Stomach (tissue), 19 donors: Measurements from ENCODE around the gene RAG1. TPM values are rescaled to one million over a fixed set of nuclear protein-coding genes. Genes with fewer than 3 reads are reported as not detected.

Experiments used
- DNase-seq, 2 donors: peaks; one replicate each; pipeline versions ENCODE4 v3.0.0 to v3.0.0-alpha.2; 2013 to 2019
- H3K27ac ChIP-seq, 5 donors: fragments of 200-600 bp in 4 of 5; sonication (generic) in 4 of 5; one replicate each; pipeline ENCODE4 v1.5.1; 2013 to 2019; ENCODE audit warnings: mild to moderate bottlenecking in 1 of 5, moderate library complexity in 1 of 5
- H3K27me3 ChIP-seq, 3 donors: fragments of 200-600 bp; sonication (generic); one replicate each; pipeline ENCODE4 v1.5.1; 2017 to 2019; ENCODE audit warnings: mixed run types in 1 of 3
- H3K36me3 ChIP-seq, 4 donors: fragments of 200-600 bp; sonication (generic); 1 replicate in 3 of 4; 2 replicates in 1 of 4; pipeline ENCODE4 v1.5.1; 2016 to 2019
- H3K4me1 ChIP-seq, 4 donors: fragments of 200-600 bp; sonication (generic); one replicate each; pipeline ENCODE4 v1.5.1; 2016 to 2019
- H3K4me3 ChIP-seq, 4 donors: fragments of 200-600 bp; sonication (generic) in 3 of 4; one replicate each; pipeline ENCODE4 v1.5.1; 2016 to 2019; ENCODE audit warnings: mild to moderate bottlenecking in 1 of 4
- H3K9me3 ChIP-seq, 4 donors: fragments of 200-600 bp; sonication (generic); one replicate each; pipeline ENCODE4 v1.5.1; 2016 to 2019
- CTCF ChIP-seq, 7 experiments: fragments of 450-650 bp in 4 of 7; fragments of 200-600 bp in 3 of 7; sonication (generic) in 3 of 7; IDR thresholded peaks; one replicate each; pipeline ENCODE4 v1.5.1; 2016 to 2019; ENCODE audit warnings: antibody characterized with exemption in 7 of 7, control low read depth in 2 of 7, mild to moderate bottlenecking in 1 of 7
- EP300 ChIP-seq: sonication (generic); formaldehyde crosslinking; IDR thresholded peaks from one replicate; pipeline ENCODE4 v1.6.1; 2017; ENCODE audit warnings: antibody characterized with exemption
- POLR2A ChIP-seq, 4 donors: fragments of 450-650 bp; IDR thresholded peaks; one replicate each; pipeline ENCODE4 v1.6.1; 2016; ENCODE audit warnings: antibody characterized with exemption in 4 of 4, control low read depth in 2 of 4, mild to moderate bottlenecking in 1 of 4, moderate library complexity in 1 of 4
- POLR2AphosphoS5 ChIP-seq, 3 donors: sonication (generic); formaldehyde crosslinking; IDR thresholded peaks; one replicate each; pipeline ENCODE4 v1.6.1; 2016; ENCODE audit warnings: antibody characterized with exemption in 3 of 3
- WGBS, 5 donors: extraction: QIAGEN DNeasy Blood & Tissue Kit in 3 of 5; methylation state at CpG; one replicate each; pipeline versions ENCODE4 v1.1.5 to v1.1.7; 2013 to 2018; 5-methylcytosine and 5-hydroxymethylcytosine counted together
- intact Hi-C: fragments of 100-400 bp; cut with DNase I; formaldehyde crosslinking; loops from one replicate; pipeline ENCODE4 v1.15.1; 2023; ENCODE audit warnings: low total_unique reads
- long read RNA-seq, 10 donors: transcript quantifications; one replicate each; lab custom pipeline, GENCODE V29; 2026
- polyA plus RNA-seq, 3 donors: library from polyadenylated mRNA; stranded (reverse); fragments of 200-250 nt; gene quantifications; one replicate each; pipeline ENCODE4 v1.2.3, GENCODE V29; 2013
- total RNA-seq, 5 donors: library from RNA; depleted of rRNA; stranded (reverse); fragments of >200 nt; gene quantifications; one replicate each; pipeline versions ENCODE4 v1.1.0 to v1.2.3, GENCODE V29; 2014 to 2016
- donor health status: healthy with polysubstance abuse.
- donor health status: Bipolar disorder and iron deficiency.
- donor health status: healthy.

The RAG1 gene
- total RNA-seq (1 to 10 TPM in 1 of 5 donors, under 1 TPM in 2, not detected in 2; 0.29 to 5.0 (median 0.89) TPM), polyA plus RNA-seq (under 1 TPM; 0.23 to 0.56 (median 0.31) TPM)
- long read RNA-seq, donor 1: 0 reads
- long read RNA-seq, donor 2, full-length matches to known transcripts: 1 of 1 reads
- long read RNA-seq, donor 2, partial matches to known transcripts: 0 of 1 reads
- long read RNA-seq, donor 2, other reads (novel, unspliced or antisense): 0 of 1 reads
- long read RNA-seq, donor 3: 0 reads
- long read RNA-seq, donor 4: 0 reads
- long read RNA-seq, donor 5: 0 reads
- long read RNA-seq, donor 6: 0 reads
- long read RNA-seq, donor 7: 0 reads
- long read RNA-seq, donor 8: 0 reads
- long read RNA-seq, donor 9, full-length matches to known transcripts: 1 of 1 reads
- long read RNA-seq, donor 9, partial matches to known transcripts: 0 of 1 reads
- long read RNA-seq, donor 9, other reads (novel, unspliced or antisense): 0 of 1 reads
- long read RNA-seq, donor 10: 0 reads

DNA sequence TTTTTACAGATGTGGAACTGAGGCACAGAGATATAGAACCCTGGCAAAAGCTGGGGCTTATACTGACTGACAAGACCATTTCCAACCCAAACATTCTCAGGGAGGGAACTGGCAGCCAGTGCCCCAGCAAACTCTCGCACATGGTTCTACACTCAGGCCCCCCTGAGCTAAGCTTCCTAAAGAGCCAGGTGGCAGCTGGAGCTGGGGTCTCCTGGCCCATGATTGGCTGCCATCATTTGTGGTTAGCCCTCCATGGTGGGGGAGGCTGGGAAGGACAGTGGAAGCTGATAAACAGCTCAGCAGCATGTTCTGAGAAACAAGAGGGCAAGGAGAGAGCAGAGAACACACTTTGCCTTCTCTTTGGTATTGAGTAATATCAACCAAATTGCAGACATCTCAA lies at the start of gene RAG1:
Gene RAG1 (plus strand): TSS at position 314 of the 400 bp plus-strand sequence. CDS start 5,298 bp downstream, outside the sequence.
- no peaks in the 10 kb centered on the region for H3K27me3 ChIP-seq
- intact Hi-C loops: loop anchor here (5.0 to 10.0 kb wide), 2 partner anchors 57 to 105 kb away; no protein-coding TSS in a partner anchor
- no peaks in the 10 kb centered on the region for H3K9me3 ChIP-seq
- H3K4me1 ChIP-seq: peaks cover 0 to 9% (median 3%) of the 10 kb centered on the region in 4 donors
- TF ChIP-seq CTCF (IDR thresholded peaks at IDR 0.05) (no peak), POLR2AphosphoS5 (IDR thresholded peaks at IDR 0.05) (no peak), POLR2A (IDR thresholded peaks at IDR 0.05) (no peak), EP300 (no peak)
- H3K4me3 ChIP-seq: no peak within 1 kb of the TSS
- no peak for DNase-seq
- WGBS, 5 donors: 71 to 100% (median 88%) methylated on average over 1 of the region's 1 CpG
- no peaks in the 10 kb centered on the region for H3K36me3 ChIP-seq
- H3K27ac ChIP-seq: no peak within 1 kb of the TSS

DNA sequence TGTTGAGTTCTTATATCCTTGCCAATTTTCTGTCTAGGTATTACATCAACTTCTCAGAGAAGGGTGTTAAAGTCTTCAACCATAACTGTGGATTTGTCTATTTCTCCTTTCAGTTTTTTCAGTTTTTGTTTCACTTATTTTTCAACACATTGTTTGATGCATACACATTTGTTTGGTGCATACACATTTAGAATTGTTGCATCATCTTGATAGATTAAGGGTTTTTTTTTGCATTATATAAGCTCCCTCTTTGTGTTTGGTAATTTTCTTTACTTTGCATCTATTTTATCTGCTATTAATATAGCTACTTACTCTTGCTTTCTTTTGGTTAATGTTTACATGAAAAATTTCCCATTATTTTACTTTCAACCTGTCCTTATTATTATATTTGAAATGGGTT lies 37.0 kb upstream of the RAG1 start:
- Histone ChIP-seq H3K27me3 (no peaks in the 10 kb centered on the region), H3K27ac (no peak overlapping the region), H3K4me3 (no peak overlapping the region), H3K36me3 (no peaks in the 10 kb centered on the region), H3K9me3 (peaks cover 0 to 5% (median 0%) of the 10 kb centered on the region in 4 donors), H3K4me1 (no peaks in the 10 kb centered on the region)
- DNase-seq: no peak
- intact Hi-C loops: no loop called here
- no peak for TF ChIP-seq POLR2AphosphoS5 (IDR thresholded peaks at IDR 0.05)
- no peak for TF ChIP-seq EP300
- no peak for TF ChIP-seq POLR2A (IDR thresholded peaks at IDR 0.05)

GRCh38 chr11:36532941-36533601 lies 34.7 kb upstream of the RAG1 start:
- H3K27me3 ChIP-seq: no peaks in the 10 kb centered on the region
- DNase-seq: no peak
- no peak for TF ChIP-seq POLR2AphosphoS5 (IDR thresholded peaks at IDR 0.05)
- no peak for TF ChIP-seq CTCF (IDR thresholded peaks at IDR 0.05)
- no peak for TF ChIP-seq POLR2A (IDR thresholded peaks at IDR 0.05)
- no peak for TF ChIP-seq EP300
- H3K4me1 ChIP-seq: no peaks in the 10 kb centered on the region
- no peak overlapping the region for H3K27ac ChIP-seq
- 49 to 56% (median 53%) methylated on average over 8 of the region's 8 CpGs for WGBS, 5 donors
- H3K36me3 ChIP-seq: no peaks in the 10 kb centered on the region
- intact Hi-C loops: no loop called here
- no peak overlapping the region for H3K4me3 ChIP-seq
- H3K9me3 ChIP-seq: no peaks in the 10 kb centered on the region

- TF ChIP-seq CTCF (IDR thresholded peaks at IDR 0.05) (no peak), EP300 (no peak), POLR2A (IDR thresholded peaks at IDR 0.05) (no peak), POLR2AphosphoS5 (IDR thresholded peaks at IDR 0.05) (no peak)
- intact Hi-C loops: no loop called here
- WGBS, 5 donors: 71 to 83% (median 79%) methylated on average over 3 of the region's 3 CpGs
- H3K36me3 ChIP-seq: no peaks in the 10 kb centered on the region
- H3K27me3 ChIP-seq: no peaks in the 10 kb centered on the region
- no peak for DNase-seq
- H3K27ac ChIP-seq: no peak overlapping the region
- H3K4me3 ChIP-seq: no peak overlapping the region
- H3K9me3 ChIP-seq: no peaks in the 10 kb centered on the region
- no peaks in the 10 kb centered on the region for H3K4me1 ChIP-seq
These were observed 33.4 kb upstream of the RAG1 start for GRCh38 chr11:36534276-36534840.
